RPMI8226 (cell line): ENCODE data around the gene PRKD1.

Source experiments
- DNase-seq: peaks from one replicate; pipeline ENCODE4 v3.0.0-alpha.2; 2015

PRKD1 gene

GRCh38 chr14:29927376-29928116, at the start of gene PRKD1:
PRKD1 (minus strand) TSS chr14:29927847.
- peak; percentile 68 for DNase-seq

- DNase-seq: no peak
These were observed 43.5 kb upstream of the PRKD1 start for GRCh38 chr14:29971101-29971500.

GRCh38 chr14:29955087-29955486, 27.4 kb upstream of the PRKD1 start:
- DNase-seq: no peak

GRCh38 chr14:29953501-29953900, 25.9 kb upstream of the PRKD1 start:
- no peak for DNase-seq

GRCh38 chr14:29944091-29944490, 16.4 kb upstream of the PRKD1 start:
- no peak for DNase-seq

- no peak for DNase-seq
These were observed 13.8 kb upstream of the PRKD1 start for GRCh38 chr14:29941401-29941800.

- no peak for DNase-seq
These were observed 12.8 kb upstream of the PRKD1 start for GRCh38 chr14:29940482-29940881.

- DNase-seq: no peak
These were observed 9.5 kb upstream of the PRKD1 start for GRCh38 chr14:29937116-29937515.

- no peak for DNase-seq
These were observed 2.6 kb upstream of the PRKD1 start for GRCh38 chr14:29930283-29930682.

GRCh38 chr14:29928117-29928640, 532 bp upstream of the PRKD1 start:
- DNase-seq: no peak

- peak; percentile 70 for DNase-seq
These were observed 809 bp downstream of the PRKD1 start for GRCh38 chr14:29926701-29927375.

GRCh38 chr14:29926228-29926627, 1.4 kb downstream of the PRKD1 start:
- DNase-seq: no peak

- no peak for DNase-seq
These were observed 1.9 kb downstream of the PRKD1 start for GRCh38 chr14:29925736-29926135.

- peak; percentile 31 for DNase-seq
These were observed 2.4 kb downstream of the PRKD1 start for GRCh38 chr14:29925101-29925722.

GRCh38 chr14:29919845-29920244, 7.8 kb downstream of the PRKD1 start:
- no peak for DNase-seq

GRCh38 chr14:29918981-29919380, 8.7 kb downstream of the PRKD1 start:
- no peak for DNase-seq

- DNase-seq: no peak
These were observed 14.1 kb downstream of the PRKD1 start for GRCh38 chr14:29913566-29913965.

- DNase-seq: no peak
These were observed 15.8 kb downstream of the PRKD1 start for GRCh38 chr14:29911810-29912209.

- DNase-seq: no peak
These were observed 18.7 kb downstream of the PRKD1 start for GRCh38 chr14:29908652-29909577.

GRCh38 chr14:29906256-29906870, 21.3 kb downstream of the PRKD1 start:
- no peak for DNase-seq

GRCh38 chr14:29905543-29905942, 22.1 kb downstream of the PRKD1 start:
- DNase-seq: no peak
